ENCODE results near the gene C13orf46. TPM values are rescaled to one million over a fixed set of nuclear protein-coding genes. Genes with fewer than 3 reads are reported as not detected.

The C13orf46 gene
- polyA plus RNA-seq, 2 of the 4 experiments (the other 2 are of a cell fraction), result 0.05 to 0.13 TPM

- CTCF ChIA-PET, result interaction anchor here (0.6 kb wide), 1 partner anchor 94 kb away, joined by 4 read pairs; no protein-coding TSS in a partner anchor
- Histone ChIP-seq H3K4me2 (peak overlapping the region; percentile 51), H3K27ac (peak overlapping the region; percentile 20 to 72; a peak in 4 of 6 replicates), H3K4me3 (no peak overlapping the region), H3K9me3 (no peaks in the 10 kb centered on the region), H3K4me1 (no peaks in the 10 kb centered on the region)
- no peak for TF ChIP-seq HDAC2 (IDR thresholded peaks at IDR 0.05)
- no peak for TF ChIP-seq ZSCAN20 (CRISPR knock-in tag; IDR thresholded peaks at IDR 0.05)
- peak; percentile 85 to 87 for TF ChIP-seq RAD21 (conservative IDR thresholded peaks at IDR 0.05 in 1 of 2, IDR thresholded peaks at IDR 0.05 in 1 of 2)
- peak; percentile 92 for TF ChIP-seq SMC3 (IDR thresholded peaks at IDR 0.05)
- TF ChIP-seq, protein P1, sequence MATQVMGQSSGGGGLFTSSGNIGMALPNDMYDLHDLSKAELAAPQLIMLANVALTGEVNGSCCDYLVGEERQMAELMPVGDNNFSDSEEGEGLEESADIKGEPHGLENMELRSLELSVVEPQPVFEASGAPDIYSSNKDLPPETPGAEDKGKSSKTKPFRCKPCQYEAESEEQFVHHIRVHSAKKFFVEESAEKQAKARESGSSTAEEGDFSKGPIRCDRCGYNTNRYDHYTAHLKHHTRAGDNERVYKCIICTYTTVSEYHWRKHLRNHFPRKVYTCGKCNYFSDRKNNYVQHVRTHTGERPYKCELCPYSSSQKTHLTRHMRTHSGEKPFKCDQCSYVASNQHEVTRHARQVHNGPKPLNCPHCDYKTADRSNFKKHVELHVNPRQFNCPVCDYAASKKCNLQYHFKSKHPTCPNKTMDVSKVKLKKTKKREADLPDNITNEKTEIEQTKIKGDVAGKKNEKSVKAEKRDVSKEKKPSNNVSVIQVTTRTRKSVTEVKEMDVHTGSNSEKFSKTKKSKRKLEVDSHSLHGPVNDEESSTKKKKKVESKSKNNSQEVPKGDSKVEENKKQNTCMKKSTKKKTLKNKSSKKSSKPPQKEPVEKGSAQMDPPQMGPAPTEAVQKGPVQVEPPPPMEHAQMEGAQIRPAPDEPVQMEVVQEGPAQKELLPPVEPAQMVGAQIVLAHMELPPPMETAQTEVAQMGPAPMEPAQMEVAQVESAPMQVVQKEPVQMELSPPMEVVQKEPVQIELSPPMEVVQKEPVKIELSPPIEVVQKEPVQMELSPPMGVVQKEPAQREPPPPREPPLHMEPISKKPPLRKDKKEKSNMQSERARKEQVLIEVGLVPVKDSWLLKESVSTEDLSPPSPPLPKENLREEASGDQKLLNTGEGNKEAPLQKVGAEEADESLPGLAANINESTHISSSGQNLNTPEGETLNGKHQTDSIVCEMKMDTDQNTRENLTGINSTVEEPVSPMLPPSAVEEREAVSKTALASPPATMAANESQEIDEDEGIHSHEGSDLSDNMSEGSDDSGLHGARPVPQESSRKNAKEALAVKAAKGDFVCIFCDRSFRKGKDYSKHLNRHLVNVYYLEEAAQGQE (IDR thresholded peaks at IDR 0.05), result peak; percentile 64
- no peak for TF ChIP-seq EHF (CRISPR knock-in tag; IDR thresholded peaks at IDR 0.05)
- no peak for TF ChIP-seq MYC (IDR thresholded peaks at IDR 0.05; ENCODE audit: borderline replicate concordance, low read length)
- no peak for TF ChIP-seq EHMT2 (IDR thresholded peaks at IDR 0.05; ENCODE audit: low read depth)
- TF ChIP-seq, protein P2, sequence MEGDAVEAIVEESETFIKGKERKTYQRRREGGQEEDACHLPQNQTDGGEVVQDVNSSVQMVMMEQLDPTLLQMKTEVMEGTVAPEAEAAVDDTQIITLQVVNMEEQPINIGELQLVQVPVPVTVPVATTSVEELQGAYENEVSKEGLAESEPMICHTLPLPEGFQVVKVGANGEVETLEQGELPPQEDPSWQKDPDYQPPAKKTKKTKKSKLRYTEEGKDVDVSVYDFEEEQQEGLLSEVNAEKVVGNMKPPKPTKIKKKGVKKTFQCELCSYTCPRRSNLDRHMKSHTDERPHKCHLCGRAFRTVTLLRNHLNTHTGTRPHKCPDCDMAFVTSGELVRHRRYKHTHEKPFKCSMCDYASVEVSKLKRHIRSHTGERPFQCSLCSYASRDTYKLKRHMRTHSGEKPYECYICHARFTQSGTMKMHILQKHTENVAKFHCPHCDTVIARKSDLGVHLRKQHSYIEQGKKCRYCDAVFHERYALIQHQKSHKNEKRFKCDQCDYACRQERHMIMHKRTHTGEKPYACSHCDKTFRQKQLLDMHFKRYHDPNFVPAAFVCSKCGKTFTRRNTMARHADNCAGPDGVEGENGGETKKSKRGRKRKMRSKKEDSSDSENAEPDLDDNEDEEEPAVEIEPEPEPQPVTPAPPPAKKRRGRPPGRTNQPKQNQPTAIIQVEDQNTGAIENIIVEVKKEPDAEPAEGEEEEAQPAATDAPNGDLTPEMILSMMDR (IDR thresholded peaks at IDR 0.05), result peak; percentile 64; the same call in 2 of the 3 replicates
- ATAC-seq, result peak; percentile 75 to 96
- peak; percentile 61 to 63 for DNase-seq (ENCODE audit: low read depth in 1 of 2, low spot score in 1 of 2)
- POLR2A ChIA-PET, result no interaction called here
- no peak for FAIRE-seq
- WGBS (ENCODE audit: missing lambda C conversion rate), result 27% methylated on average over 7 of the region's 42 CpGs
Observed at GRCh38 chr13:113951246-113951999, 22.5 kb downstream of the C13orf46 start.

- CTCF ChIA-PET, result interaction anchor here (0.6 kb wide), 1 partner anchor 94 kb away, joined by 4 read pairs; no protein-coding TSS in a partner anchor
Observed at GRCh38 chr13:113950451-113951245, 23.2 kb downstream of the C13orf46 start.

GRCh38 chr13:113949546-113949945 is 24.3 kb downstream of the C13orf46 start:
- no peak for DNase-seq (ENCODE audit: low read depth in 1 of 2, low spot score in 1 of 2)
- ChIA-PET CTCF (interaction anchor here (0.6 to 1.5 kb wide), 3 partner anchors 133 to 344 kb away, joined by 3 read pairs; no protein-coding TSS in a partner anchor), POLR2A (no interaction called here)
- WGBS (ENCODE audit: missing lambda C conversion rate), result 92% methylated on average over 4 of the region's 5 CpGs
- H3K27ac ChIP-seq, result no peak overlapping the region
- no peak for ATAC-seq
- H3K4me2 ChIP-seq, result no peak overlapping the region
- TF ChIP-seq FOSL2 (IDR thresholded peaks at IDR 0.05), result no peak
- no peak for TF ChIP-seq FOSL2 (CRISPR knock-in tag; IDR thresholded peaks at IDR 0.05)
- no peak for TF ChIP-seq RFX5 (IDR thresholded peaks at IDR 0.05)
- TF ChIP-seq HOXA7 (CRISPR knock-in tag; IDR thresholded peaks at IDR 0.05), result no peak
- TF ChIP-seq NPAS2 (CRISPR knock-in tag; IDR thresholded peaks at IDR 0.05; ENCODE audit: borderline replicate concordance), result no peak
- TF ChIP-seq JUN (IDR thresholded peaks at IDR 0.05), result no peak
- TF ChIP-seq HMGXB4 (CRISPR knock-in tag; IDR thresholded peaks at IDR 0.05; ENCODE audit: borderline replicate concordance), result no peak
- H3K9me3 ChIP-seq, result no peaks in the 10 kb centered on the region
- H3K4me1 ChIP-seq, result no peaks in the 10 kb centered on the region
- no peak overlapping the region for H3K4me3 ChIP-seq
- FAIRE-seq, result no peak

More at GRCh38 chr13:113950451-113951245, 23.2 kb downstream of the C13orf46 start:
- Histone ChIP-seq H3K4me2 (peak overlapping the region; percentile 51; the same call in 2 of the 3 replicates), H3K4me3 (no peak overlapping the region), H3K4me1 (no peaks in the 10 kb centered on the region), H3K9me3 (no peaks in the 10 kb centered on the region), H3K27ac (peak overlapping the region in 1 of 2 experiments; percentile 52; a peak in 1 of 6 replicates)
- FAIRE-seq, result no peak
- no peak for DNase-seq (ENCODE audit: low read depth in 1 of 2, low spot score in 1 of 2)
- 67% methylated on average over 12 of the region's 24 CpGs for WGBS (ENCODE audit: missing lambda C conversion rate)
- TF ChIP-seq, protein P3, sequence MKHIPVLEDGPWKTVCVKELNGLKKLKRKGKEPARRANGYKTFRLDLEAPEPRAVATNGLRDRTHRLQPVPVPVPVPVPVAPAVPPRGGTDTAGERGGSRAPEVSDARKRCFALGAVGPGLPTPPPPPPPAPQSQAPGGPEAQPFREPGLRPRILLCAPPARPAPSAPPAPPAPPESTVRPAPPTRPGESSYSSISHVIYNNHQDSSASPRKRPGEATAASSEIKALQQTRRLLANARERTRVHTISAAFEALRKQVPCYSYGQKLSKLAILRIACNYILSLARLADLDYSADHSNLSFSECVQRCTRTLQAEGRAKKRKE (CRISPR knock-in tag; IDR thresholded peaks at IDR 0.05; ENCODE audit: low read depth), result no peak
- peak in 1 of 2 experiments; percentile 53; a peak in 3 of 6 replicates for ATAC-seq
- POLR2A ChIA-PET, result no interaction called here
